HG02571 (cell line): Measurements from ENCODE around the gene CCNG2.

Experiments used
- ATAC-seq: cut with Tn5 transposase; IDR thresholded peaks from one replicate; pipeline ENCODE4 v1.9.1; 2021; ENCODE audit warnings: mild to moderate bottlenecking, moderate library complexity; ENCODE audit not compliant: unreplicated experiment

CCNG2 gene

DNA sequence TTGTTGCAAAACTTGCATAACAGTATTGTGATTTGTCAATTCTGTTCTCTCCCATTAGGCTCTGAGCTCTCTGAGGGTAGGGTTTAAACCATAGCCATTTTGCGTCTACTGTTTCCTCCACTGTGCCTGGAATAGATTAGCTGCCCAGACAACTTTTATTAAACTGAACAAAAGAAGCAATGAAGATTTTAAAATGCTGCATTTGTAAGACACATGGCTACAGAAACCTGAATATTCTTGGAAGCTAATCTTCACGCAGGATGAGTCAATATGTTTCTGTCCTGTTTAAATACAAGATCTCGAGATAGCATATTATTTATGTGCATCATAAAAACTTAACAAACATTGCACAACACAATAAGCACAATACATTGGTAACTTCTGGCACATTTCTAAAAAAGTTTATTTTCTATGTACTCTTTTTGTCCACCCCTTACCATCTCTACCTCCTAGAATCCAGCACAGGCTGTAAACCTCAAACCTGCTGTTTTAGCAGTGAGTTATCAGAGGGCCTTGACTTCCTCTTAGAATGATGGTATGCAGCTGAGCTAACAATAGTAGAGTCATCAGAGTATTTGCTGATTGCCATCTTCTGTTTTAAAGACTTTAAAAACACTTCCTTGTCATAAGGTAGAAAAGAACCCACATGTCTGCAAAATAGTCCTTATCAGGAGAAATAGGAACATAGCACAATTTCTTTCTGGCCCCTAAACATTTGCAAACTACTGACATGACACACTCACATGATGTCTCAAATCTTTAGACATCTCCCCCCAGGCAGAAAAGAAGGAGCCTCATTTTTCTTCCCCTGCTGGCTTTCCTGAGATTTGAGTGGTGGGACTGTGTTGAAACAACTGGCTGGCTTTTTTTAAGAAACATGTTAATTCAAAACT, 10.6 kb upstream of the CCNG2 start:
- ATAC-seq = no peak

DNA sequence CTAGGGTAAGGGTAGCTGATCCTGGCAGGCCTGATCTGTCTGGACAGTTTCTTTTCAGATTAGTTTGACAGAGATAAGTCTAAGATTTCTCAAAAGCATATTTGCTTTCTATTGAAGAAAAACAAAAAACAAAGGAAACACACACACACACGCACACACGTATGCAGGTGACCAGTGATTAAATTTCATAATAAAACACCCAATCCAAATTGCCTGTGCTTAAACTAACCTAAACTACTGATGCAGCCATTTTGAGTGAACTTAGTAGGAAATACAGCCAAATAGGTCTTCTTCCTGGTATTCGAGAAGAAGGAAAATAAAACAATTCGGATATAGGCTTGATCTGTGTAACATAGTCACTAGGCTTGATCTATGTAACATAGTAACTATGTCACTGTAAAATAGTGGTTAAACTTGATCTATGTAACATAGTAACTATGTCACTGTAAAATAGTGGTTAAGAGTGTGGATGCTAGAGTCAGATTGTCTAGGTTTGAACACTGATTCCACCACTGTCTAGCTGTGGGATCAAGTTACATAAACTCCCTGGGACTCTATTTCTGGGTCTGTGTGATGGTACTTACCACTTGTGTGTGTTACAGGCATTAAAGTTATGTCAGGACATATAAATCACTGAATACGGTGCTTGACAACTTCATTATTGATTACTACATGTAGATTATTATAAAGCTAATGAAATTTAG, 9.8 kb upstream of the CCNG2 start:
- no peak for ATAC-seq

DNA sequence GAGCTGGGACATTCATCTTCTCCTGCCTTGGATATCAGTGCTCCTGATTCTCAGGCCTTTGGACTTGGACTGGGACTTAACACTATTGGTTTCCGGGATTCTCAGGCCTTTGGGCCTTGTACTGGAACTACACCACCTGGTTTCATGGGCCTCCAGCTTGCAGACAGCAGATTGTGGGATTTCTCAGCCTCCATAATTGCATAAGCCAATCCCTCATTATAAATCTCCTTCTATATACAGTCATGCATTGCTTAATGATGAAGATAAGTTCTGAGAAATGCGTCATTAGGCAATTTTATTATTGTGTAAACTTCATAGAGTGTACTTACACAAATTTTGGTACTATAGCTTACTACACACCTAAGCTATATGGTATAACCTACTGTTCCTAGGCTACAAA, 8.9 kb upstream of the CCNG2 start:
- ATAC-seq = no peak

DNA sequence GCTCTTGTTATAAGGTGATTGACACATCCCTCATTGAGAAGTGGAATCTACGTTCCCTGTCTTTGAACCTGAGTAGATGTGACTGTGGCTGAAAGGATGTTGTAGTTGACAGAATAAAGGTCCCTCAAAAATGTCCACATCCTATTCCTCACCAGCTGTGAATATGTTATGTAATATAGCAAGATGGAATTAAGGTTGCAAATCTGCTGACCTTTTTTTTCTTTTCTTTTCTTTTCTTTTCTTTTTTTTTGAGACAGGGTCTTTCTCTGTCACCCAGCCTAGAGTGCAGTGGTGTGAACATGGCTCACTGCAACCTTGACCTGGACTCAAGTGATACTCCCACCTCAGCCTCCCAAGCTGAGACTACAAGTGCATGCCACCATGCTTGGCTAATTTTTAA, 7.2 kb upstream of the CCNG2 start:
- no peak for ATAC-seq

DNA sequence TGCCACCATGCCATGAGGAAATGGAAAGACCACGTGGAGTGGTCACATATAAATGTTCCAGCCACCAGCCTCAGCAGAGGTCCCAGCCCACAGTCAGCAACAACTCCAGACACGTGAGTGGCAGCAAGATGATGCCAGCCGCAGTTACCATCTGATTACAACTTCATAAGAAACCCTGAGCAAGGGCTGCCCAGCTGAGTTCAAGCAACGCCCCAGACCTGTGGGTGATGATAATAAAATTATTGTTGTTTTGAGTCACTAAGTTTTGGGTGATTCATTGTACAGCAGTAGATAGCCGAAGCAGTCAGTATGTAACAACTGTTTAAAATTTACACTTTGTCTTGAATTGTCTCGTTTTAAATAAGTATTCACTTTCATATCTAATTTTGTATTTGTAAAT, 5.8 kb upstream of the CCNG2 start:
- no peak for ATAC-seq

DNA sequence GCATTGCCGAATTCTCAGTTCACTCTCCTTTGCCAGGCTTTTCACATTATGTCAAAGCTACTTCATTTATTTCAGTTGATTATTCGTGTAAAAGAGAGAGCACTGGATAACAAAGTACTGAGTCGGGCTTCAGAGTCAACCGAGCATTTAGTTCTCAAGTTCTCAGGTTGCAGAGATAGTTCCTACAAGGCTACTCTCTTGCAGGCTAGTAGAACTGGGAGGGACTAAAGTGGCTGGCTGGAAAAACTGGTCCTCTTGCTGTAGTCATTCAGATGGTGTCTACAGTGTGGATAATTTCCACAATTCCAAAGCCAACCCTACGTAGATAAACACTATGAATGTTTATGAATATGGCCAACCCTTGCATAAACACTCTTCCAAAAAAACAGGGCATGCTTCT, 4.6 kb upstream of the CCNG2 start:
- ATAC-seq = no peak

DNA sequence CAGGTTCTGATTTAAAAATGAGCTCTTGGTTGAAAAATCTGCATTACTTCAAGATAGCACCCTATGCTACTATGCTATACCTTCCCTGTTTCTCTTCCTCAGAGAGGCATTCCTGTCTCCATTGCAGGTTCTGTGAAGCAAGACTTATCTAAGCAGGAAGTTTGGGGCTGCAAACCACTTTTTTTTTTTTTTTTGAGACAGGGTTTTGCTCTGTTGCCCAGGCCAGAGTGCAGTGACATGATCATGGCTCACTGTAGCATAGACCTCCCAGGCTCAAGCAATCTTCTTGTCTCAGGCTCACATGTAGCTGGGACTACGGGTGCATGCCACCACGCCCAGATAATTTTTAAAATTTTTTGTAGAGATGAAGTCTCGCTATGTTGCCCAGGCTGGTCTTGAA, 4.0 kb upstream of the CCNG2 start:
- ATAC-seq = no peak

DNA sequence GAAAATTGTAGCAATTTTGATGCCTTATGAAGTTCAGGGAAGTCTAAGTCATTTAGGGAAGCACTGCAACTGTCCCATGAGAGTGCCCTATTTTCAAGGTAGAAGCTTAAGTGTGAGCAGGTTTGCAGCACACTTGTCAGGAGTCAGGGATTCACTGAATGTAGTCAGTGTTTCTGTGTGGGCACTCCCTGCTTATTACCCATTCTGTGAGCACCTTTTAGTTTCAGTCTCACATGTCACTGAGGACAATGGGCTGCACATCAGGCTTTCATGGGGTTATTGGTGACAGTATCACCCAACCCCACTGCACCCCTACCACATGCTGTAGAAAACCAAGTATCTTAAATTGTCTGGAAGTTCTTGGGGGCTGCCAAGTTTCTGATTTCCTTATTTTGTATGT, 2.9 kb upstream of the CCNG2 start:
- ATAC-seq = no peak

DNA sequence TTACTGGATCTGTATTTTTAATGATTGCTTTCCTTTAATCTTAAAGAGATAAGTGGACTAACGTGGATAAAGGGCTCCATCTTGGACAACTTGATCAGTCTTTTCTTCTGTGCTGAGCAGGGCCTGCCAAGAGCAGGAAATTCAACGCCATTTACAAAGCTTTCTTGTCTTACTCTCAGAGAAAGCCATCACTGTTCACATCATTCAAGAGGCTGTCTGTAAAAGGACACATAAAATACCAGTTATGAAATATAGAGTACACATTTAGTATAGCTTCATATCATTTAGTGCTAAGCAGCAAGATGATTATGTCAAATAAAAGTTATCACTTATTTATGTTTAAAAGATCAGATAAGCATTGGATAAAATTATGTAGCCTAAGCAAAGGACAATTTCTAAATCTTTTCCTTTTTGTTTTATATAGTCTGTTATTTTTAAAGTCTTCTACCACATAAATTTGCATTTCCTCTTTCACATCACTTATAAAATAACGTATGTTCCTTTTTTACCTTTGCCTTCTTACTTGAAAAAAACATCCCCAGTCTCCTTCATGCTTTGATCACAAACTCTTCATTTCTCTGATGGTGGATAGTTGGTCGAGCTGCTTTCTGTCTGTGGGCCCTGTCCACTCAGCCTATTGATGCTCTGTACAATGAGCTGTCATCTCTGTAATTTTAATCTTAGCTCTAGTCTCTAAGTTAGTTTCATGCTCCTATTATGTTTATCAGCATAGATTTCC, 2.1 kb upstream of the CCNG2 start:
- no peak for ATAC-seq

DNA sequence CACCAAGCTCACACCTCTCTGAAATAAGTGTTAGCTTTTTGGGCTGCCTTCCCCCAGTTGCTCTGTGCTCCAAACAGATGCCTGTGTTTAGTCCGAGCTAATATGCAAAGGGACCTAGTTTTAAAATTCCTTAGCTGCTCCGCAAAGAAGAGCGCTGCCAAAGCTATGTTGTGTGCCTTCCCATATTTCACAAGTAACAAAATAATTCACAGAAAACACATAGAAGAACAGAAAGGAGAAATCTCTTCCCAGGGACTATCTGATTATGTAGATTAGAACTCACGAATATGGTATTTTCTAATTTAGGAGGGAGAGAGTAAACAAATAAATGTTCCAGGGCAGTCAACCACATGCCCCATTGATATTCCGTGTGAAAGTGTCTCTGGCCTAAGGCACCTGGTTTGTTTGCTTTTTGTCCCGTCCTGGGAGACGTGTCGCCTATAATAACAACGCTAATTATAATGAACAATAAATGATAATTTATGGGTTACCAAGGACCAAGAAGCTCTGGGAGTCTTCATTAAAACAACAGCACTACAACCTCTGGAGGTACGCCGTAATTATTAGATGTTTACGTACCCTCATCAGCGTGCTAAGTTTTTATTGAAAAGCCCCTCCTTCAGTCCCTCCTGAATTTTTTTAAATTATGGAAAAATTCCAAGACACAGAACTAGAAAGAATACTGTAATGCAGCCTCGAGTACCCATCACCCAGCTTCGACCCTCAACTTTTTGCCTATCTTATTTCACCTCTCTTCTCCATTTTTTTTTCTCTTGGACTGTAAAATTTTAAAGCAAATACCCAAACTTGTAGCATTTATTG, 1.2 kb upstream of the CCNG2 start:
- ATAC-seq = no peak

DNA sequence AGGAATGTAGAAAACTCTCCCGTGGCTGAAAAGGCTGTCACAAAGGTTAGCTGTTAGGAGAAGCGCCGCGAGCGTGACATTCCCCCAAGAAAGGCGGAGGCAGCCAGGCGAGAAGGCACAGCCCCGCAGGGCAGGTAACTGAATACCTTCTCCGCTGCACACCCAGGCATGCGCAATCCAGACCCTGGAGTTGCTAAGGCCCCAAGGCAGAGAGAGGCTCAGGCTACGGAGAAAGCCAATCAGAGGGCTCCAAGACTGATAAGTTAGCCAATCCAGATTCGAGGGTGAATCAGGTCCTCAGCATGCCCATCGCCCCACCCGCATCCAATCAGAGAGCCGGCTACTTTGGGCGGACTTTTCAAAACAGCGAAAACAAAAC, 485 bp upstream of the CCNG2 start:
- ATAC-seq = peak; percentile 90

DNA sequence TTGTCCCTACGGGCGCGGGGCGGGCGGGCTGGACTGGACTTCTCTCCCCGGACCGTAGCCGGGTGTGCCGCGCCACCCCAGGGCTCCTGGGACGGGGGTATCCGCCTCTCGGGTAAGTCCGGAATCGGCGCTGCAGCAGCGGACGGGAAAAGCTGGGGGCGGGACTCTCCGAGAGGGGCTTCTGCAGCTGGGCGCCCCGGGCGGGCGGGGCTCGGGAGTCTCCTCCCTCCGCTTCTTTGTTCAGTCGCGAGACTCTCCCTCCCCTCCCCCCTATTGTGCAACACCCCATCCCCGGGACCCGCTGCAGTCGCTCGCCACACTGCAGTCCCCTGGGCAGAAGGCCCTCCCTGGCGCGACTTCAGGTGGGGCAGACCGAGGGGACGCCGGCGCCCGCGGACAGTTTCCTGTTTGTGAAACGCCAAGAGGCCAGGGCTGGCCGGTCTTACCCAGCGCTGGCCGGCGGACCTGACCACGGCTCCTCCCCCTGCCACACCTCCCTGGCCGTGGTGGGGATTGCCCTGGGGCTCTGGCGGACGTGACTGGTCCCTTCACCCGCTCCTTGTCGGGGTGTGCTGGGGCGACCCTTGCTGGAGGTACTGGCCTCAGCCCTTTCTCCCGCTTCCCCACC, 966 bp downstream of the CCNG2 start:
- ATAC-seq = peak; percentile 48

DNA sequence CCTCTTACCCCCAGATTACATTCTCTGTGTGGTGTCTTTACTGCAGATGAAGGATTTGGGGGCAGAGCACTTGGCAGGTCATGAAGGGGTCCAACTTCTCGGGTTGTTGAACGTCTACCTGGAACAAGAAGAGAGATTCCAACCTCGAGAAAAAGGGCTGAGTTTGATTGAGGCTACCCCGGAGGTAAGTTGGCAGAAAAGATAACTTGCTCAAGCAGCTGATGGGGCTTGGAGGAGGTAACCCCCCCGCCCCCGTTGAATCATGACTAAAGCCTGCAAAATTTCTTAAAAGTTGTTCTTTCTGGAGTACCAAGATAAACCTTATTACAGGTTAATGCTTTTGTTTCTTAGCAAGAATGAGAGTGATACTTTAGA, 1.5 kb downstream of the CCNG2 start:
- ATAC-seq = no peak

DNA sequence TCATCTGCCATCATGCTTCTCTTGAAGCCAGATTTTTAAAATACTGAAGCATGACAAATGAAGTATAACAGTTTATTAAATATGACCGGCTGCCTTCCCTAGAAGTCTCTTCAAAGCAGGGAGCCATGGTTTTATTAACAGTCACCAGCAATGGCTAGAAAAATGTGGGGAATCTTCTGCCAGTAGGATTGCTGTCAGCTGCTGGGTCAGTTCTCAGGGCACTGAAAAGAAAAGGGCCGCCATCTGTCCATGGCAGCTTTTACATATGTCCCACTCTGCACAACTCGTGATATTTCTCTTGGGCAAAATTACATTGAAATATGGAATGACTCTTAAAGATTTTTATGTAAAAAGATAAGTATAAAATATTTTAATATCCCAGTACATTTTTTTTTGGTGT, 2.8 kb downstream of the CCNG2 start:
- ATAC-seq = no peak

DNA sequence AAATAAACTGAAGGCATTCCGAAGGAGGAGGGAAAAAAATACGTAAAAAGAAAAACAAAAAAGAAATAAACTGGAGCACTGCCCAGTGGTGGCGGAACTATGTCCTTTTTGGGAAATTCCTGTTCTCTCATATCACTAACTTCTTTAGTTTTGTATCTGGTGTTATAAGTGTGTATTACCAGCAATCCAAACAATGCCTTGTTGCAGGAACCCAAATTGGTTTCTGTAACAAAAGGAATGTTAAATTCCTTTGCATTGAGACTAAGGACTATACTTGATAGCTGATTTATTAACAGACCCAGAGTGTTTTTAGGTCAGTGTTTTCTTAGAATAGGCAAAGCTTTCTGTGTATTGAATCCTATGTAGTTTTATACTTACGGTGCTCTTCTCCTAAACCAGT, 6.6 kb downstream of the CCNG2 start:
- ATAC-seq = no peak

DNA sequence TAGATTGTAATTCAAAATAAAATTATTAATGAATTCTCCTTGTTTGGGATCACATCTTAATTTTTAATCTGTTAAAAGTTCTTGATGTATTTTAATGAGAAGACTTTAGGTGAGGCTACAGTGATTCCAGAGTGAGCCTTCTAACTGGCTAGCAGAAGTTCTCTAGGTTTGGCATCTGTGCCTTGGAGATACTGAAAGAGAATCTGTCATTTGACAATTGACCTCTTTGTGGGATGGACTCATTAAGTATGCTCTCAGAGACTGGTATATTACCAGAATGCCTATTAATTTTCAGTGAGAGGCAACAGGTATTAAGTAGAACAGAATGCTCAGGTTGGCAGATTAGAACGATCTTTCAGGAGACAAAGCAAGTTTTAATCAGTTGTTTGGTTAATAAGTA, 10.2 kb downstream of the CCNG2 start:
- no peak for ATAC-seq

DNA sequence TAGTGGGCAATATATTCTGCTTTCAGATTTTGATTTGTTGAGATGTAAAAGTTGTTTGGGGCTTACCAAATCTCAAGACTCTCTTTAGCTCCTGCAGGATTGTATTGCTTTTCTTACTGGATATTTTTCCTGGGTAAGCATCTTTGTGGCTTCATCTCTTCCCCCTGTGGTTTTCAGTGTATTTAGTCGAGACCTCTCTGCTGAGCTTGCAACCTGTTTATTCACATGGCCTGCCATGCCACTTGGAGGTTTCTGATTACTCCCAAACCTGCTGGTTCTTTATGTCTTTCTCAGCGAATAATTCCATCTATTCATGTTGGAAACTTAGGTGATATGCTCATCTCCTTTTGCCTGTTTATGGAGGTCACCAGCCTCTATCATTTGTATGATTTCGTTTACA, 10.9 kb downstream of the CCNG2 start:
- ATAC-seq = no peak

DNA sequence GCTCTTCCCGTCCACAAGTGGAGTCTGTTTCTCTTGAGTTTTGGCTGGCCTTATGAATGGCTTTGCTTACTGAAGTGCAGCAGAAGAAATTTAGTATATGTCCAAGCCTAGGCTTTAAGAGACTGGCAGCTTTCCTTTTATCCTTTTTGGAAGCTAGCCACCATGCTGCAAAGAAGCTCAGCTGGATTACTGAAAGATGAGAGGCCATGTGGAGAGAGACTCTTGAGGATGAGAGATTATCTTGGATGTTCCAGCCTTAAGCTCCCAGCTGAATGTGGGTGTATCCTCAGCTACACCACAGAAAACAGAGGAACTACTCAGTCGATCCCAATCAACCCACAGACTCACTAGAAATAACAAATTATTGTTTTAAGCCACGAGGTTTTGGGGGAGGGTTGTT, 12.5 kb downstream of the CCNG2 start:
- ATAC-seq = no peak

DNA sequence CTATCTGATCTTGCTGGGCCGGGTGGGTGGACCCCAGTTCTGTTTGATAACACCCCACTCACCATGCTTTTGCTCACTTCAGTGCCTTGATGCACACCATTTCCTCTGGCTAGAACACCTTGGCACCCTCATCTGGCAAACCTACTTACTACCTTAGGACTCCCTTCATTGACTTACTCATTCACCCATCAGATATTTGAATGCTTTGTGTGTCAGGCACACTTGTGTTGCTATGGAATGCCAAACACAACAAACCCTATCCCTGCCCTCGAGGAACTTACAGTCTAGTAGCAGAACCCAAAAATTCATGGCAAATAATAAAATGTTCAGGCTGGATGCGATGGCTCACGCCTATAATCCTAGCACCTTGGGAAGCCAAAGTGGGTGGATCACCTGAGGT, 13.9 kb downstream of the CCNG2 start:
- no peak for ATAC-seq

DNA sequence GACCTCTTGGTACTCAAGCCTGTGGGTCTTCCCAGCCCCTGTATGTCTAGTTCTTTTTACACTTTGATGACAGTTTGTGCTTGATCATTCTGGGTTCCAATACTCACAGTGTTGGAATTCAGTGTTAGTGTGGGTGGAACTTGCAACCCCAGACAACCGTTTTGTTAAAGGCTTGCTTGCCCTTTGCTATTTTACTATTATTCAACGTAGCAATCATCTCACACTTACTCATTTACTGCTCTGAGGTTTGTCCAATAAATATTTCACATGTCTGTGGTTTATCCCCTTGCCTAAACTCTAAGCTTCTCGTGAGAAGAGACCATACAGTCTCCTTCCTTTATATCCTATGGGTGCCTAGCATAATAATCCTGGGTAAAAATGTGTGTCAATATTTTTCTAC, 15.3 kb downstream of the CCNG2 start:
- no peak for ATAC-seq

DNA sequence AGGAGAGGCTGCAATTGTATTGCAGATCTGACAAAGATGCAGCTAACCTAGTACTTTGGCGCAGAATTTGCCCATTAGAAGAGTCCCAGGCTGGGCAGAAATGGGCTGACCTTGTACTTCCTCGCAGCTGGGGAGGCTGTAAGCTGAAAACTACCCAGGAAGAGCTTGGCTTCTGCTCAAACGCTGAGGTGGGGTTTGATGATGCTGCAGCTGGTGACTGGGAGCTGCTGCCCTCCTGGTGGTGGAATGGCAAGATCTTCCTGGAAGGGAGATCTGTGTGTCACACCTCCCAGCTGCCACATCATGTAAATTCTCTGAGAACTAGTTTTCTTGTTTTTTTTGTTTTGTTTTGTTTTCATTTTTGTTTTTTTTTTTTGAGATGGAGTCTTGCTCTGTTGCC, 17.4 kb downstream of the CCNG2 start:
- ATAC-seq = no peak
